B cell (primary cell): ENCODE results near the gene ERCC1. TPM values are rescaled to one million over a fixed set of nuclear protein-coding genes. Genes with fewer than 3 reads are reported as not detected.

Source experiments
- ATAC-seq: fragments of 200-7000 bp; cut with Tn5 transposase; one replicate; pipeline ENCODE4 v1.10.0; 2021; ENCODE audit warnings: low read depth, mild to moderate bottlenecking, moderate number of reproducible peaks, moderate library complexity
- CTCF ChIA-PET: fragments of 350-600 bp; sonication (Branson Sonifier 250); formaldehyde crosslinking; loops from one replicate; lab custom pipeline; 2021; ENCODE audit warnings: antibody characterized with exemption, inconsistent platforms; lab: Charles Lee
- POLR2A ChIA-PET: fragments of 350-600 bp; sonication (Branson Sonifier 250); formaldehyde crosslinking; loops from one replicate; lab custom pipeline; 2021; ENCODE audit warnings: antibody characterized with exemption; lab: Charles Lee
- DNase-seq: peaks from one replicate; pipeline ENCODE4 v3.0.0; 2013
- H2AFZ ChIP-seq: 2 replicates; pipeline ENCODE4 v1.6.1; 2012; ENCODE audit warnings: mild to moderate bottlenecking, low read depth, low read length; ENCODE audit not compliant: insufficient read depth, poor library complexity, severe bottlenecking
- H3K27ac ChIP-seq, 2 donors: 1 replicate in 1 of 2; 2 replicates in 1 of 2; pipeline ENCODE4 v1.5.1; 2012 to 2013; ENCODE audit warnings: low read length in 2 of 2, mild to moderate bottlenecking in 2 of 2, moderate library complexity in 1 of 2
- H3K27me3 ChIP-seq, 4 experiments: fragments of 200-600 bp in 1 of 4; sonication (generic) in 1 of 4; replicated peaks in 1 of 4; 1 replicate in 2 of 4; 2 replicates in 2 of 4; pipeline versions ENCODE4 v1.6.1 to v1.7.0; 2013 to 2016; ENCODE audit warnings: low read length in 3 of 4, mild to moderate bottlenecking in 2 of 4, mixed read lengths in 1 of 4, moderate library complexity in 1 of 4; ENCODE audit not compliant: insufficient read depth in 4 of 4, control insufficient read depth in 3 of 4; ENCODE audit errors: control extremely low read depth in 1 of 4
- H3K36me3 ChIP-seq, 2 experiments: replicated peaks in 1 of 2; 1 replicate in 1 of 2; 2 replicates in 1 of 2; pipeline versions ENCODE4 v1.6.1 to v1.7.1; 2013; ENCODE audit warnings: low read length in 1 of 2; ENCODE audit not compliant: insufficient read depth in 2 of 2, control insufficient read depth in 1 of 2; ENCODE audit errors: control extremely low read depth in 1 of 2, extremely low read depth in 1 of 2
- H3K4me1 ChIP-seq, 2 donors: fragments of 200-600 bp in 1 of 2; sonication (generic) in 1 of 2; 1 replicate in 1 of 2; 2 replicates in 1 of 2; pipeline versions ENCODE4 v1.5.1 to v1.6.1; 2013 to 2017; ENCODE audit warnings: low read length in 2 of 2; ENCODE audit not compliant: control insufficient read depth in 2 of 2, insufficient read depth in 2 of 2
- H3K4me2 ChIP-seq: replicated peaks from 2 replicates; pipeline ENCODE3; 2012; ENCODE audit warnings: mild to moderate bottlenecking, low read depth, low read length; ENCODE audit not compliant: poor library complexity, severe bottlenecking
- H3K4me3 ChIP-seq, 5 experiments: fragments of 200-600 bp in 1 of 5; sonication (generic) in 1 of 5; 1 replicate in 3 of 5; 2 replicates in 2 of 5; pipeline versions ENCODE4 v1.5.1 to v1.7.0; 2011 to 2016; ENCODE audit warnings: low read length in 4 of 5, mild to moderate bottlenecking in 4 of 5, low read depth in 2 of 5, control low read depth in 1 of 5, moderate library complexity in 1 of 5; ENCODE audit not compliant: insufficient read depth in 1 of 5; ENCODE audit errors: control extremely low read depth in 1 of 5, extremely low read depth in 1 of 5
- H3K79me2 ChIP-seq: fragments of 200-600 bp; sonication (generic); one replicate; pipeline ENCODE4 v1.6.0; 2016; ENCODE audit warnings: low read length; ENCODE audit not compliant: control insufficient read depth, insufficient read depth
- H3K9ac ChIP-seq: fragments of 200-600 bp; sonication (generic); 2 replicates; pipeline ENCODE4 v1.6.1; 2017; ENCODE audit warnings: mild to moderate bottlenecking, low read length, moderate library complexity
- H3K9me3 ChIP-seq, 3 donors: one replicate each; pipeline versions ENCODE4 v1.6.1 to v1.7.1; 2013; ENCODE audit warnings: low read length in 2 of 3; ENCODE audit not compliant: control insufficient read depth in 2 of 3, insufficient read depth in 1 of 3; ENCODE audit errors: control extremely low read depth in 1 of 3
- H4K20me1 ChIP-seq: 2 replicates; pipeline ENCODE4 v1.6.0; 2012; ENCODE audit warnings: mild to moderate bottlenecking, low read length; ENCODE audit not compliant: insufficient read depth, control insufficient read depth, poor library complexity, severe bottlenecking
- H3K27ac Mint-ChIP-seq: one replicate; pipeline ENCODE4 v1.8.0; 2021; ENCODE audit warnings: mixed read lengths
- H3K27me3 Mint-ChIP-seq: one replicate; pipeline ENCODE4 v1.8.0; 2021; ENCODE audit warnings: mixed read lengths
- H3K4me1 Mint-ChIP-seq: one replicate; pipeline ENCODE4 v1.8.0; 2021; ENCODE audit warnings: mixed read lengths
- H3K4me3 Mint-ChIP-seq: one replicate; pipeline ENCODE4 v1.8.0; 2021; ENCODE audit warnings: mixed read lengths
- H3K9me3 Mint-ChIP-seq: one replicate; pipeline ENCODE4 v1.8.0; 2022; ENCODE audit warnings: mixed read lengths; ENCODE audit not compliant: insufficient read depth
- EZH2 ChIP-seq: IDR thresholded peaks from 2 replicates; pipeline ENCODE4 v1.6.1; 2012; ENCODE audit warnings: borderline replicate concordance, low read depth, mild to moderate bottlenecking, moderate library complexity, low read length; ENCODE audit not compliant: insufficient read depth, poor library complexity, severe bottlenecking
- WGBS: methylation state at CpG from one replicate; pipeline ENCODE4 v1.1.5; 2013; ENCODE audit warnings: missing lambda C conversion rate; ENCODE audit not compliant: insufficient coverage; 5-methylcytosine and 5-hydroxymethylcytosine counted together
- intact Hi-C: fragments of 100-400 bp; cut with micrococcal nuclease; formaldehyde crosslinking; loops from one replicate; pipeline ENCODE4 v1.10.0; 2022
- polyA plus RNA-seq: library from polyadenylated mRNA; depleted of rRNA; stranded (reverse); fragments of >200 nt; gene quantifications from 2 replicates; pipeline ENCODE4 v1.2.3, GENCODE V29; 2012
- total RNA-seq, 2 donors: library from RNA; stranded (reverse); fragments of 120-200 nt in 1 of 2; gene quantifications; 1 replicate in 1 of 2; 2 replicates in 1 of 2; pipeline versions ENCODE4 v1.2.3 to v1.2.4, GENCODE V29; 2013 to 2022
- TF ChIP-seq, protein P1 (sequence below): fragments of 200-600 bp; IDR thresholded peaks from one replicate; pipeline ENCODE4 v1.8.0; 2022; ENCODE audit warnings: antibody characterized with exemption, mild to moderate bottlenecking

The ERCC1 gene
- total and polyA plus RNA-seq, 2 donors (not counting 1 experiment from before 2014, with no cell fraction given), result 75.7 to 81.9 TPM

DNA sequence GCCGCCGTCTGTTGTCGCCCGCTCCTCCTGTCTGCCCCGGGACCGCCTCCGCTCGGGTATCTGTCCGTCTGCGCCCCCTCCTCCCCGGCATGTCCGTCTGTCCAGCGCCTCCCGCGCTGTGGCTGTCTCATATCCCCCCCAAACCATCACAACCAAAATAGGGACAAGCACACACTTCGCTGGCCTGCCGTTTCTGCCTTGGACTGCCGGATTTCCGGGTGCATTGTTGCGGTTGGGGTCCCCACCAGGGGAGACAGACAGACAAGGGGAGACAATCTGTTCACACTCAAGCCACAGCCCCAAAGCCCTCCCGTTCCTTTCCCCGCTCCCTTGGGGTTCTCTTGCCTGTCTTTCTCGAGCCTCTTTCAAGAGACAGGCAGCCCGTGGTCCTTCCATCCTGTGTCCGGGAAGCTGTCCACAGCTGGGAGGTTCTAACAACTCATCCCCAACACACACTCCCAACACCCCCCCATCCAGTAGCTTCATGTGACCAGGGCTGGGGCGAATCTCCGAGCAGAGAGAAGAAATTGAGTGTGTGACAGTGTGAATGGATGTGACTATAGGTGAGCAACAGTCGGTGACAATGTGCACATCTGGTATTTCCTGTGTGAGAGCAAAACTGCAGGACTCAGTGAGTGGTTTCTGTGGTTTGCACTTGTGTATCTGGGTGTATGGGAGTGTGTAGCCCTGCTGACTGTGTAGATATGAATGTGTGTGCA lies 27.6 kb upstream of the ERCC1 start:
- peak overlapping the region; percentile 87 for H3K27ac Mint-ChIP-seq
- ATAC-seq (peak; percentile 22), DNase-seq (peak; percentile 89)
- no peaks in the 10 kb centered on the region for H4K20me1 ChIP-seq
- peak overlapping the region; percentile 46 to 72 (median 65) for H3K4me3 ChIP-seq
- H2AFZ ChIP-seq, result no peak overlapping the region
- ChIA-PET POLR2A (interaction anchor here (0.5 to 1.3 kb wide), 2 partner anchors 17 to 70 kb away, joined by 3 to 5 read pairs; partner anchors contain the start of gene FOSB), CTCF (interaction anchor here (1.0 to 2.2 kb wide), 3 partner anchors 12 to 57 kb away, joined by 3 to 7 read pairs (median 5); no protein-coding TSS in a partner anchor)
- peak overlapping the region; percentile 81 for H3K9ac ChIP-seq
- WGBS, result 2% methylated on average over 27 of the region's 28 CpGs
- H3K4me1 Mint-ChIP-seq, result peaks cover 58% of the 10 kb centered on the region
- peaks cover 0 to 5% (median 0%) of the 10 kb centered on the region in 3 donors for H3K9me3 ChIP-seq
- peak overlapping the region; percentile 91 for H3K4me2 ChIP-seq
- H3K79me2 ChIP-seq, result peaks cover 7% of the 10 kb centered on the region
- intact Hi-C loops, result loop anchor here (1.0 kb wide), 1 partner anchor 16 kb away; the partner anchor contains the start of gene FOSB
- no peaks in the 10 kb centered on the region for H3K9me3 Mint-ChIP-seq
- no peak for TF ChIP-seq EZH2
- TF ChIP-seq, protein P1, sequence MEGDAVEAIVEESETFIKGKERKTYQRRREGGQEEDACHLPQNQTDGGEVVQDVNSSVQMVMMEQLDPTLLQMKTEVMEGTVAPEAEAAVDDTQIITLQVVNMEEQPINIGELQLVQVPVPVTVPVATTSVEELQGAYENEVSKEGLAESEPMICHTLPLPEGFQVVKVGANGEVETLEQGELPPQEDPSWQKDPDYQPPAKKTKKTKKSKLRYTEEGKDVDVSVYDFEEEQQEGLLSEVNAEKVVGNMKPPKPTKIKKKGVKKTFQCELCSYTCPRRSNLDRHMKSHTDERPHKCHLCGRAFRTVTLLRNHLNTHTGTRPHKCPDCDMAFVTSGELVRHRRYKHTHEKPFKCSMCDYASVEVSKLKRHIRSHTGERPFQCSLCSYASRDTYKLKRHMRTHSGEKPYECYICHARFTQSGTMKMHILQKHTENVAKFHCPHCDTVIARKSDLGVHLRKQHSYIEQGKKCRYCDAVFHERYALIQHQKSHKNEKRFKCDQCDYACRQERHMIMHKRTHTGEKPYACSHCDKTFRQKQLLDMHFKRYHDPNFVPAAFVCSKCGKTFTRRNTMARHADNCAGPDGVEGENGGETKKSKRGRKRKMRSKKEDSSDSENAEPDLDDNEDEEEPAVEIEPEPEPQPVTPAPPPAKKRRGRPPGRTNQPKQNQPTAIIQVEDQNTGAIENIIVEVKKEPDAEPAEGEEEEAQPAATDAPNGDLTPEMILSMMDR, result no peak
- H3K27me3 ChIP-seq, result no peaks in the 10 kb centered on the region
- H3K27ac ChIP-seq, result peak overlapping the region; percentile 74 to 91
- H3K4me3 Mint-ChIP-seq, result peak overlapping the region; percentile 94
- H3K36me3 ChIP-seq, result no peaks in the 10 kb centered on the region
- H3K27me3 Mint-ChIP-seq, result no peaks in the 10 kb centered on the region
- peaks cover 28 to 48% of the 10 kb centered on the region in 2 donors for H3K4me1 ChIP-seq

GRCh38 chr19:45450012-45450333 lies 26.3 kb upstream of the ERCC1 start:
- peaks cover 7% of the 10 kb centered on the region for H3K79me2 ChIP-seq
- peak overlapping the region; percentile 92 for H3K4me3 Mint-ChIP-seq
- H3K4me2 ChIP-seq, result peak overlapping the region; percentile 91
- H3K27ac Mint-ChIP-seq, result peak overlapping the region; percentile 87
- intact Hi-C loops, result no loop called here
- peak overlapping the region; percentile 88 to 91 for H3K27ac ChIP-seq
- ChIA-PET POLR2A (interaction anchor here (1.6 to 2.0 kb wide), 2 partner anchors 18 to 19 kb away, joined by 4 to 6 read pairs; partner anchors contain the start of gene FOSB), CTCF (interaction anchor here (0.7 to 6.4 kb wide), 4 partner anchors 10 to 35 kb away, joined by 3 to 66 read pairs (median 12); no protein-coding TSS in a partner anchor)
- 0% methylated on average over 3 of the region's 5 CpGs for WGBS
- no peaks in the 10 kb centered on the region for H3K9me3 Mint-ChIP-seq
- H3K4me1 Mint-ChIP-seq, result peaks cover 57% of the 10 kb centered on the region
- H3K27me3 ChIP-seq, result no peaks in the 10 kb centered on the region
- ATAC-seq, result peak; percentile 9
- H4K20me1 ChIP-seq, result no peaks in the 10 kb centered on the region
- peak overlapping the region; percentile 94 for H3K9ac ChIP-seq
- no peak overlapping the region for H2AFZ ChIP-seq
- no peak for DNase-seq
- no peaks in the 10 kb centered on the region for H3K27me3 Mint-ChIP-seq
- H3K9me3 ChIP-seq, result peaks cover 0 to 4% (median 0%) of the 10 kb centered on the region in 3 donors
- TF ChIP-seq EZH2, result no peak
- TF ChIP-seq, protein P1, result no peak
- H3K36me3 ChIP-seq, result no peaks in the 10 kb centered on the region
- peak overlapping the region; percentile 13 to 89 (median 63) for H3K4me3 ChIP-seq
- H3K4me1 ChIP-seq, result peaks cover 17 to 41% of the 10 kb centered on the region in 2 donors
